ENCODE results near the gene BCL6. TPM values are rescaled to one million over a fixed set of nuclear protein-coding genes. Genes with fewer than 3 reads are reported as not detected.

BCL6 gene
- total and polyA plus RNA-seq, 2 of the 8 experiments (the other 6 are each of a cell fraction or from before 2014, with no cell fraction given) = 5.7 to 10.4 TPM

DNA sequence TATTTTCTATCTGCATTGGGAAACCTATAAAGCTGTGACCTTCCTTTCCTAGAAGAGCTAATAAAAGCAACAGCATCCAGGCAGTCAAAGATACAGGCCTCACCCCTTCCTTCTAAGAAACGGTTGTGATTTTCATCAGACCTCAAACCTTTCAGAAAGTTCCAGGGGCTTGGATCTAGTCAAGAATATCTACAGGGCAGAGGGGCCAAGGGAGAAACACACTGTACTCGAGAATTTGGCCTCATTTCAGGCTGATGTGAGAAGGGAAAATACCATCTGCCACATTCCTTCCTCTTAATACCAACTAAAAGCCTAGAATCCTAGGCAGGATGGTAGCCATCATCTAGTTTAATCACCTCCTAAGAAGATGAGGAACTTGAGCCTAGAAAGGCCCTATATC lies 24.5 kb upstream of the BCL6 start:
- CTCF ChIA-PET (ENCODE audit: partially characterized antibody) = interaction anchor here (0.7 kb wide), 1 partner anchor 362 kb away, joined by 3 read pairs; no protein-coding TSS in a partner anchor
- TF ChIP-seq JUN (IDR thresholded peaks at IDR 0.05; ENCODE audit: low read depth, low read length) = no peak
- TF ChIP-seq, protein P1, sequence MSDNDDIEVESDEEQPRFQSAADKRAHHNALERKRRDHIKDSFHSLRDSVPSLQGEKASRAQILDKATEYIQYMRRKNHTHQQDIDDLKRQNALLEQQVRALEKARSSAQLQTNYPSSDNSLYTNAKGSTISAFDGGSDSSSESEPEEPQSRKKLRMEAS (IDR thresholded peaks at IDR 0.05) = no peak
- TF ChIP-seq RAD21 (IDR thresholded peaks at IDR 0.05 in 1 of 2, conservative IDR thresholded peaks at IDR 0.05 in 1 of 2; ENCODE audit: low read depth in 2 of 2, low read length in 2 of 2) = no peak
- no peak for TF ChIP-seq BCL11A (IDR thresholded peaks at IDR 0.05; ENCODE audit: low read depth in 2 of 2, low read length in 2 of 2)
- no peak for TF ChIP-seq POLR2A (IDR thresholded peaks at IDR 0.05; ENCODE audit: control extremely low read depth in 1 of 2, low read depth in 2 of 2, low read length in 2 of 2)
- TF ChIP-seq SP1 (IDR thresholded peaks at IDR 0.05; ENCODE audit: low read depth, low read length) = no peak
- TF ChIP-seq MAFK (IDR thresholded peaks at IDR 0.05; ENCODE audit: low read depth, low read length) = no peak
- TF ChIP-seq, protein P2, sequence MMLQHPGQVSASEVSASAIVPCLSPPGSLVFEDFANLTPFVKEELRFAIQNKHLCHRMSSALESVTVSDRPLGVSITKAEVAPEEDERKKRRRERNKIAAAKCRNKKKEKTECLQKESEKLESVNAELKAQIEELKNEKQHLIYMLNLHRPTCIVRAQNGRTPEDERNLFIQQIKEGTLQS (IDR thresholded peaks at IDR 0.05; ENCODE audit: insufficient read depth, low read depth, low read length) = no peak
- TF ChIP-seq POU5F1 (IDR thresholded peaks at IDR 0.05; ENCODE audit: low read depth, low read length) = no peak
- no peak for TF ChIP-seq TCF12 (IDR thresholded peaks at IDR 0.05; ENCODE audit: low read depth, low read length)
- TF ChIP-seq ZNF274 (IDR thresholded peaks at IDR 0.05; ENCODE audit: borderline replicate concordance, extremely low read depth, low read length) = no peak
- TF ChIP-seq SIN3A (conservative IDR thresholded peaks at IDR 0.05 in 1 of 2, IDR thresholded peaks at IDR 0.05 in 1 of 2; ENCODE audit: low read depth in 1 of 2, low read length in 2 of 2) = no peak

More for the DNA sequence above, 24.5 kb upstream of the BCL6 start:
- Histone ChIP-seq H4K5ac (ENCODE audit: insufficient read length, low read depth, low read length) (no peak overlapping the region), H2BK20ac (ENCODE audit: low read length) (no peak overlapping the region), H4K8ac (ENCODE audit: extremely low read depth, insufficient read depth, low read length) (no peak overlapping the region), H2BK12ac (ENCODE audit: low read depth, low read length) (no peak overlapping the region), H4K20me1 (replicated peaks in 1 of 2; ENCODE audit: control insufficient read depth in 1 of 2, insufficient read depth in 2 of 2, low read length in 2 of 2) (no peaks in the 10 kb centered on the region), H2AFZ (ENCODE audit: low read length) (no peak overlapping the region), H4K91ac (replicated peaks; ENCODE audit: insufficient read length, low read length) (no peak overlapping the region), H3K27ac (ENCODE audit: low read depth, low read length) (no peak overlapping the region), H2BK120ac (replicated peaks; ENCODE audit: low read depth, low read length) (no peak overlapping the region), H3K56ac (replicated peaks; ENCODE audit: insufficient read length, low read depth, low read length) (no peak overlapping the region), H3K23me2 (ENCODE audit: low read depth, low read length) (no peaks in the 10 kb centered on the region), H3K9ac (replicated peaks in 1 of 4; ENCODE audit: extremely low read depth in 1 of 4, low read depth in 3 of 4, low read length in 3 of 4) (no peak overlapping the region), H3K4me1 (replicated peaks in 1 of 4; ENCODE audit: control insufficient read depth in 3 of 4, insufficient read depth in 4 of 4, low read length in 3 of 4) (peaks cover 0 to 7% (median 0%) of the 10 kb centered on the region in 4 experiments; a peak in 2 of 7 replicates), H3K79me1 (ENCODE audit: low read depth, low read length) (no peaks in the 10 kb centered on the region), H3K4ac (replicated peaks; ENCODE audit: insufficient read length, low read depth, low read length) (no peak overlapping the region), H3K27me3 (replicated peaks in 1 of 4; ENCODE audit: control insufficient read depth in 3 of 4, extremely low read depth in 1 of 4, insufficient read depth in 3 of 4, low read length in 3 of 4) (no peaks in the 10 kb centered on the region), H2BK15ac (ENCODE audit: low read length) (no peak overlapping the region), H3K14ac (ENCODE audit: insufficient read length) (no peak overlapping the region), H3K79me2 (ENCODE audit: control insufficient read depth in 1 of 2, insufficient read depth in 2 of 2, low read length in 2 of 2) (no peaks in the 10 kb centered on the region), H3K9me3 (ENCODE audit: insufficient read depth in 2 of 2, low read depth in 1 of 2, low read length in 1 of 2) (no peaks in the 10 kb centered on the region), H3K18ac (ENCODE audit: extremely low read depth, low read length) (no peak overlapping the region), H3K4me3 (ENCODE audit: extremely low read depth in 1 of 4, insufficient read depth in 2 of 4, low read depth in 3 of 4, low read length in 4 of 4) (no peak overlapping the region), H2AK5ac (ENCODE audit: low read depth, low read length) (no peak overlapping the region), H3K36me3 (ENCODE audit: control insufficient read depth in 2 of 4, insufficient read depth in 4 of 4, low read length in 3 of 4) (no peaks in the 10 kb centered on the region), H3K23ac (ENCODE audit: insufficient read length) (no peak overlapping the region), H2BK5ac (ENCODE audit: low read depth, low read length) (no peak overlapping the region), H3K4me2 (ENCODE audit: insufficient read depth in 1 of 2, low read depth in 2 of 2, low read length in 2 of 2) (no peak overlapping the region)
- DNase-seq (ENCODE audit: low read depth in 1 of 2, low spot score in 2 of 2) (no peak), FAIRE-seq (no peak)
- 86% methylated on average over 2 of the region's 2 CpGs; no CpG with 5 or more reads in 1 of the 2 experiments for WGBS, 2 experiments (ENCODE audit: extremely low coverage in 1 of 2, insufficient coverage in 1 of 2, insufficient read length in 1 of 2, insufficient replicate concordance in 2 of 2, low coverage in 1 of 2, low lambda C conversion rate in 2 of 2, missing lambda C conversion rate in 1 of 2)
- POLR2A ChIA-PET (ENCODE audit: partially characterized antibody) = no interaction called here
